NCI-H524 treated with DMSO at 0.1 percent for 48 hours (cell line): ENCODE results near the gene KCNS1.

Experiments
- DNase-seq: peaks from one replicate; lab custom pipeline; 2025; lab: John Stamatoyannopoulos, UW

KCNS1 gene

GRCh38 chr20:45100563-45101245 is at the start of gene KCNS1:
Gene KCNS1 (minus strand): TSS chr20:45101127. CDS start chr20:45099236, 1,891 bp downstream.
- no peak for DNase-seq

- DNase-seq = no peak
These were observed 48.1 kb upstream of the KCNS1 start for GRCh38 chr20:45149062-45149461.

GRCh38 chr20:45140836-45141235 is 39.9 kb upstream of the KCNS1 start:
- no peak for DNase-seq

- DNase-seq = peak; percentile 92
These were observed 38.9 kb upstream of the KCNS1 start for GRCh38 chr20:45139733-45140375.

GRCh38 chr20:45138561-45139300 is 37.8 kb upstream of the KCNS1 start:
- DNase-seq = no peak

GRCh38 chr20:45136911-45137310 is 36.0 kb upstream of the KCNS1 start:
- no peak for DNase-seq

- no peak for DNase-seq
These were observed 27.2 kb upstream of the KCNS1 start for GRCh38 chr20:45128099-45128498.

GRCh38 chr20:45124365-45124764 is 23.4 kb upstream of the KCNS1 start, which contains the start of gene WFDC12:
Gene WFDC12 (minus strand): TSS chr20:45124465. CDS start chr20:45124447, 18 bp downstream.
- DNase-seq = no peak

GRCh38 chr20:45121388-45121787 is 20.5 kb upstream of the KCNS1 start:
- no peak for DNase-seq

GRCh38 chr20:45119556-45120266 is 18.8 kb upstream of the KCNS1 start:
- DNase-seq = no peak

GRCh38 chr20:45118028-45118427 is 17.1 kb upstream of the KCNS1 start:
- no peak for DNase-seq

GRCh38 chr20:45117581-45117980 is 16.7 kb upstream of the KCNS1 start:
- DNase-seq = no peak

- DNase-seq = no peak
These were observed 14.9 kb upstream of the KCNS1 start for GRCh38 chr20:45115829-45116228.

GRCh38 chr20:45115386-45115774 is 14.5 kb upstream of the KCNS1 start:
- DNase-seq = no peak

GRCh38 chr20:45114465-45115385 is 13.8 kb upstream of the KCNS1 start, which contains the start of gene WFDC5:
Gene WFDC5 (minus strand): TSS chr20:45115174. CDS start chr20:45115083, 91 bp downstream.
- no peak for DNase-seq

GRCh38 chr20:45113865-45114264 is 12.9 kb upstream of the KCNS1 start:
- no peak for DNase-seq

GRCh38 chr20:45112754-45113153 is 11.8 kb upstream of the KCNS1 start:
- no peak for DNase-seq

GRCh38 chr20:45111799-45112471 is 11.0 kb upstream of the KCNS1 start:
- DNase-seq = no peak

GRCh38 chr20:45111285-45111684 is 10.4 kb upstream of the KCNS1 start:
- DNase-seq = no peak

GRCh38 chr20:45110301-45110700 is 9.4 kb upstream of the KCNS1 start:
- no peak for DNase-seq

- no peak for DNase-seq
These were observed 8.7 kb upstream of the KCNS1 start for GRCh38 chr20:45109634-45110033.
